GM19025 (cell line): ENCODE measurements around the gene CHCHD10.
A peak's percentile ranks its signal among the peaks of the same experiment; 100 is the strongest.
"Not testable (repeated sequence)": the region's sequence is repeated elsewhere in the genome, so short reads cannot be mapped to it uniquely, and the experiment has no call there.

ENCODE experiments used
- ATAC-seq: cut with Tn5 transposase; IDR thresholded peaks from one replicate; pipeline ENCODE4 v1.9.1; 2021; ENCODE audit warnings: mild to moderate bottlenecking, low read depth, moderate library complexity; ENCODE audit not compliant: unreplicated experiment

The CHCHD10 gene

DNA sequence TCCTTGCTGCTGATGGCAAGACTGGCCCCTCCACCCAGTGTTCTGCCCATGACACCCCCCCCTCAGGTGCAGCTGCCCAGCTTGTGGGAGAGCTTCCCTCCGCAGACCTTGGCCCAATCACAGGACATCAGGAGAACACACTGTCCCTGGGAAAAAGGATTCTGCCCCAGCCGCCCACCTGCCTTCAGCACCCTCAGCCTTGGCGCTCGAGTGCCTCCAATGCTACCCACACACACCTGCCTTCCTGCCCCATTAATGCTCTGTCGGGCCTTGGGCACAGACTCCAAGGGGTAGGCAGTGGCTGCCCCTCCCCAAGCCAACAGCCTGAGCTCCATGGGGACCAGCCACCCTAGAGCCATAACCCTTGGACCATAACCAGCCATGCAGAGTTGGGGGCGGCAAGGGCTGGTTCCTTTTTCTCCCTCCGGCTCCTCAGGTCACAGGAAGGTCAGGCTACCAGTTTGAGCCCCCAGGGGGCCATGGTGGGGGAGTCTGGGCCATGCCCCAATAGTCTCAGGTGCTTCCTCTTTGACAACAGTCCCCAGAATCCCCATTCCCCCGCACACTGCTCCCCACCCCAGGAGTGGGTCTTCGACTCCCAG is 15.6 kb downstream of the CHCHD10 start:
- ATAC-seq = no peak

DNA sequence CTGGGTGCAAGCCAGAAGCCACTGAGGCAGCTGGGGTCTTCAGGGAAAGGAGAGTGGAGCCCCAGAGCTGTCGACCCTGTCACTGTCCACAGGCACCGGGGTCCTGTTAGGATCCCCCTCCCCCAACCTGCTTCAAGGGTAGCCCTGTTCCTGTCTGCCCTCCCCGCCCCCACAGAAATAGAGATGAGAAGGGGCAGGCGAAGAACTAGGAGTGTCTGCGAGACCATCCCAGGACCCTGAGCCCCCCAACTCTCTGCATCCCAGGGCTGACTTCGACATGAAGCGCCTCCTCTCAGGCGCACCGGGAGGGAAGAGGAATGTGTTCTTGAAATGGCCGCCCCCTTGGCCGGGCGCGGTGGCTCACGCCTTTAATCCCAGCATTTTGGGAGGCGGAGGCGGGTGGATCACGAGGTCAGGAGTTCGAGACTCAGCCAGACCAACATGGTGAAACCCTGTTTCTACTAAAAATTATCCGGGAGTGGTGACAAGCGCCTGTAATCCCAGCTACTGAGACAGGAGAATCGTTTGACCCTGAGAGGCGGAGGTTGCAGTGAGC is 16.3 kb downstream of the CHCHD10 start:
- no peak for ATAC-seq

DNA sequence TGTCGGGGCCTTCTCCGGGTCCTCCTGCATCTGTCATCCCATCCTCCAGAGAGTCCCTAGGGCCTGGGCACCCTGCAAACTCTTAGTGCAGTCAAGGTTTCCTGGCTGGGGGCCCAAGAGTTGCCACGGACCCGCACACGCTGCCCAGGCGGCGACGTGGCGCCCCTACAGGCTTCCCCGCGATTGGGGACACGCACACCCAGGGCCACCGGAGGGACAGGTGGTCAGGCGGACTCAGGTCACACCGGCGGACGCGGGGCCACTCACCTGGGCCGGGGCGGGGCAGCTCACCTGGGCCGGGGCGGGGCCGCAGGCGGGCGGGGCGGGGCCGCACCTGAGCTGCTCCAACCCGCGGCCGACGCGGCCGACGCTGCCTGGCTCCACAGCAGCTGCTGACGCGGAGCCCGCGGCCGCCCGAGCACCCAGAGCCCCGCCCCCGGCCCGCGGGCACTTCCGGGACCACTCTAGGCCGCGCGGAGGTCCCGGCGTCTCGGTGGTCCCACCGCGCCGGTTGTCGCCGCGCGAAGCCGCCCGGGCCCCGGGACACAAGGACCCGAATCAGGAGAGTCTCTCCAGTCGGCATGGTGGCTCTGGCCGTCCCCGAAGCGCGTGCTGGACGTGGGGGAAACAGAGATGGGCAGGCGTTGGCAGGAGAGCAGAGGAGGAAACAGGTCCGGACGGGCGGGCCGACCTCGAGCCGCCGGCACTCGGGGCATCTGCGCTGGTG is 16.9 kb downstream of the CHCHD10 start, which contains the start of gene ZNF70:
TSS of gene ZNF70 (minus strand) at position 399 of the 727 bp plus-strand sequence. CDS start 5,972 bp downstream, outside the sequence.
- ATAC-seq = peak; percentile 84

- ATAC-seq = no peak
Observed at GRCh38 chr22:23750367-23750713, 17.4 kb downstream of the CHCHD10 start.

DNA sequence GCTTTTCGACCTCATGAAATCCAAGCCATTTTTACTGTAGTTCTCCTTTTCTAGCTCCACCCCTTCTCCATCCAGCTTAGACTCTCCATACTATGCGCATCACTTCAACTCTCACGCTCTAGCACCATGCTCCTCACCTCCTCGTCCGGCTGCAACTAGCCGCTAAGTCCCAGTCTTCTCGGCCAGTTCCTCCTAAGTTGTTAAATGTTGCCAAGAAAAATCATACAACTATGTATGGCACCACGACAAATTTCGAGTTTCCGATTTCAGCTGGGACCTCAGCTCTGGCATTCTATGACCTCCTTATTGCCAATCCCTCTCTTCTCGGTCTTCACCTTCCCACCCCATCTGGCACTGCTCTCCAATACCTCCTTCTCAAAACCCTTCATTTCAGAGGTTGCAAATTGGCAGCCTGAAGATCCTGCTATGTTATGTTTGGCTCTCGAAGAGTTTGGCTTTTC is 17.9 kb downstream of the CHCHD10 start:
- no peak for ATAC-seq

- no peak for ATAC-seq
Observed at GRCh38 chr22:23745791-23746190, 22.0 kb downstream of the CHCHD10 start.

DNA sequence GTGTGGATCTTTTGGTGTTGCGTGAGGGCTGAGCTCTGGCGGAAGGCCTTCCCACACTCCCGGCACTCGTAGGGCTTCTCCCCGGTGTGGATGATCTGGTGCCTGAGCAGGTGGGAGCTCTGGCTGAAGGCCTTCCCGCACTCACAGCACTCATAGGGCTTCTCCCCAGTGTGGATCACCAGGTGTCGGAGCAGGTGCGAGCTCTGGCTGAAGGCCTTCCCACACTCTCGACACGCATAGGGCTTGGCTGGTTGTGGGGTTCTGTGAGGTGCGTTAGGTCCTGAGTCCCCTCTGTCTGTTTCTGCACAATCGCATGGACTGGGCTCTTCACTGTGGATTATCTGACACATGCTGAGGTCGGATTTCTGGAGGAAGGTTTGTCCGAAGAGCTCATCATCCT is 23.3 kb downstream of the CHCHD10 start:
- no peak for ATAC-seq

- ATAC-seq = no peak
Observed at GRCh38 chr22:23744001-23744400, 23.8 kb downstream of the CHCHD10 start.

DNA sequence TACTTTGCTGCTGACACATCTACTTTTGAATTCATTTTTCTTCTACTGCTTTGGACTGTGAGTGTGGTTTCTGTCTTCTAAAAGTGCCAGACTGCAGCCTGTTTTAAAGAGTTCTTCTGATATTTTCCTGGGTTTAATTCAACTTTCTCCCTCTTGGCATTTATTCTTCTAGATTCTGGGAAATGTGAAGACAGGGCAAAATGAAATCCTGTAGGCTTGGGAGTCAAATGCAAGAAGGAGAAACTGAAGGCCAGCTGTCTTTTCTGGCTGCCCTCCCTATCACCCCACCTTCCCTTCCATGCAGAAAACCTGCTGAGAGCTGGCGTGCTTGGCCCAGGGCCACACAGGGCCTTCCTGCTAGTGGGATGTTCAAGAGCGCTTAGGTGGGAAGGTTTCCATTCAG is 24.5 kb downstream of the CHCHD10 start:
- ATAC-seq = no peak

DNA sequence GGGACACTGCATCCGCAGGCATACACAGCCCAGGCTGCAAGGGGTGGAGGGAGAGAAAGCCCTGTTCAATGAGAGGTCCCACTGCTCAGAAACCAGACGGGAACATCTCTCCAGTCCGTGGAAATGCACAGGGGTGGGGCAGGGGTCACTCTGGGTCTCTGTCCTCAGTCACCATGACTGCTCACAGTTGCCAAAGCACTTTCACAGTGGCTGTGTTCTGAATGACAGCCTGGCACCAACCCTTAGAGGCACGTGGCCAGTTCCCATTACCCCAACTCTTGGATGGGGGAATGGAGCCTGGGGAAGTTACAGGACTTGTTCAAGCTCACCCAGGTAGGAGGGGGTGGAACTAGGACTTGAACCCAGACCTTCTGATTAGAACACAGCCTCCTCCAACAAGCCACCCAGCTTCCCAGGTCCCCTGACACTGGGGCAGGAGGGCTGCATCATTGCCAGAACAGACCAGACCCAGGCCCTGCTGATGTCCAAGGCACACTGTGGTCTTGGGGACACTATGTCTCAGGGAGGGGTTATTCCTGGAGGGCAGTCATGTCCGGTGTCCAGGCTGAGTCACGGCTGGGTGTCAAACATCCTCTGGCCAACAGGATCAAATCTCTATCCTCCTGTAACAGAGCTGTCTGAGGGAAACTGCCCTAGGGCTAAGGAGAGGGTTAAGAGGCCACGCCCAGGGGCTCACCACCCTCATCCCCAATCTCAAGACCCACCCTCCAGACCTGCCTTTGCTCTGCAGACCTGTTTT is 25.1 kb downstream of the CHCHD10 start:
- ATAC-seq = no peak

GRCh38 chr22:23737696-23738095 is 30.1 kb downstream of the CHCHD10 start:
- no peak for ATAC-seq

DNA sequence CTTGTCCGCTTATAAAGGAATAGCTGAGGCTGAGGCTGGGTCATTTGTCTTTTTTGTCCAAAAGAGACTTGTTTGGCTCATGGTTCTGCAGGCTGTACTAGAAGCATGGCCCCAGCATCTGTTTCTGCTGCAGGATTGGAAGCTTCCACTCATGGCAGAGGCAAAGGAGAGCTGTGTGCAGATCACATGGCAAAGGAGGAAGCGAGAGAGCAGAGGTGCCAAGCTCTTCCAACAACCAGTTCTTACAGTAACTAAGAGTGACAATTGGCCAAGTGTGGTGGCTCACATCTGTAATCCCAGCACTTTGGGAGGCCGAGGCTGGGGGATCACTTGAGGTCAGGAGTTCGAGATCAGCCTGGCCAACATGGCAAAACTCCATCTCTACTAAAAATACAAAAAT is 39.7 kb downstream of the CHCHD10 start:
- not testable (repeated sequence) for ATAC-seq

DNA sequence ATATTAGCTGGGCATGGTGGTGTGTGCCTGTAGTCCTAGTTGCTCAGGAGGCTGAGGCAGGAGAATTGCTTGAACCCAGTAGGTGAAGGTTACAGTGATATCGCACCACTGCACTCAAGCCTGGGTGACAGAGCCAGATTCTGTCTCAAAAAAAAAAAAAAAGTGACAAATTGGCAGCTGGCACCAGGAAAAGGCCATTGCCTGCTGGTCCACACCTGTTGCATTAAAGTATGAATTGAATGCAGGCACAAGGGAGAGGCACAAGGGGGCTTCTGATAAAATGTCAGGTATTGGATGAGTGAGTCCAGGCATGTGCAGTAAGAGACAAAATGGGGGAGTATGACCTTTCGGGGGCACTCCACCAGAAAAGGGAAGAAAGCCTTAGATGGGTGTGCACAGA is 45.0 kb downstream of the CHCHD10 start:
- no peak for ATAC-seq

DNA sequence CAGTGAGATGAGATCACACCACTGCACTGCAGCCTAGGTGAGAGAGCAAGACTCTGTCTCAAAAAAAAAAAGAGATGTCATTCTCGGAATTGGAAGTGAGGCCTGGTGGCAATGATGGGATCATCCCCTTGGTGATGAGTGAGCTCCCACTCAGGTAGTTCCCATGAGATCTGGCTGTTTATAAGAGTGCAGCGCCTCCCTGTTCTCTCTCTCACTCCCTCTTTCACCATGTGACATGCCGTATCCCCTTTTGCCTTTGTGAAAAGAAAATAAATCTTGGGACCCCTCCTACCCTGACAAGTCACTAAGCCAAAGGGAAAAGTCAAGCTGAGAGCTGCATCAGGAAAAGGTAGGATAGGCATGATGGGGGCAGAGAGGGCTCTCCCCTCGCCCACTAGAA is 45.6 kb downstream of the CHCHD10 start:
- ATAC-seq = no peak

- no peak for ATAC-seq
Observed at GRCh38 chr22:23720855-23721254, 46.9 kb downstream of the CHCHD10 start.

DNA sequence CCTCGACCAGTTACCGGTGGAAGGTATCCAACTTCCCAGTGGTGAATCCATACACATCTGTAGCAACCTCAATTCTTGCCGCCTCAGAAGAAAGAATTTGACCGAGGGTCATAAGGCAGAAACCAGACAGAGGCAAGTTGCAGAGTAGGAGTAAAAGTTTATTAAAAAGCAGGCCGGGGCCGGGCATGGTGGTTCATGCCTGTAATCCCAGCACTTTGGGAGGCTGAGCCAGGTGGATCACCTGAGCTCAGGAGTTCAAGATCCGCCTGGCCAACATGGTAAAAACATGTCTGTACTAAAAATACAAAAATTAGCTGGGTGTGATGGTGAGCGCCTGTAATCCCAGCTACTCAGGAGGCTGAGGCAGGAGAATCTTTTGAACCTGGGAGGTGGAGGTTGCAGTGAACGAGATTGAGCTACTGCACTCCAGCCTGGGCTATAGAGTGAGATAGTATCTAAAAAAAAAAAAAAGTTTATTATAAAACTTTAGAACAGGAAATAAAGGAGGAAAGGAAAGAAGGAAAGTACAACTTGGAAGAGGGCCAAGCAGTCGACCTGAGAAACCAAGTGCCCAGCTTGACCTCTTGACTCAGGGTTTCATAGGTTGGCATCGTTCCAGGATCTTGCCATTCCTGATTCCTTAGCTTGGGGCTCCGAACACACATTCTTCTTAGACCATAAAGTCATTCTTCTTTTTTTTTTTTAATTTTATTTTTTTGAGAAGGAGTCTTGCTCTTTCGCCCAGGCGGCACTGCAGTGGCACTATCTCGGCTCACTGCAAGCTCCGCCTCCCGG is 49.2 kb downstream of the CHCHD10 start:
- no peak for ATAC-seq

DNA sequence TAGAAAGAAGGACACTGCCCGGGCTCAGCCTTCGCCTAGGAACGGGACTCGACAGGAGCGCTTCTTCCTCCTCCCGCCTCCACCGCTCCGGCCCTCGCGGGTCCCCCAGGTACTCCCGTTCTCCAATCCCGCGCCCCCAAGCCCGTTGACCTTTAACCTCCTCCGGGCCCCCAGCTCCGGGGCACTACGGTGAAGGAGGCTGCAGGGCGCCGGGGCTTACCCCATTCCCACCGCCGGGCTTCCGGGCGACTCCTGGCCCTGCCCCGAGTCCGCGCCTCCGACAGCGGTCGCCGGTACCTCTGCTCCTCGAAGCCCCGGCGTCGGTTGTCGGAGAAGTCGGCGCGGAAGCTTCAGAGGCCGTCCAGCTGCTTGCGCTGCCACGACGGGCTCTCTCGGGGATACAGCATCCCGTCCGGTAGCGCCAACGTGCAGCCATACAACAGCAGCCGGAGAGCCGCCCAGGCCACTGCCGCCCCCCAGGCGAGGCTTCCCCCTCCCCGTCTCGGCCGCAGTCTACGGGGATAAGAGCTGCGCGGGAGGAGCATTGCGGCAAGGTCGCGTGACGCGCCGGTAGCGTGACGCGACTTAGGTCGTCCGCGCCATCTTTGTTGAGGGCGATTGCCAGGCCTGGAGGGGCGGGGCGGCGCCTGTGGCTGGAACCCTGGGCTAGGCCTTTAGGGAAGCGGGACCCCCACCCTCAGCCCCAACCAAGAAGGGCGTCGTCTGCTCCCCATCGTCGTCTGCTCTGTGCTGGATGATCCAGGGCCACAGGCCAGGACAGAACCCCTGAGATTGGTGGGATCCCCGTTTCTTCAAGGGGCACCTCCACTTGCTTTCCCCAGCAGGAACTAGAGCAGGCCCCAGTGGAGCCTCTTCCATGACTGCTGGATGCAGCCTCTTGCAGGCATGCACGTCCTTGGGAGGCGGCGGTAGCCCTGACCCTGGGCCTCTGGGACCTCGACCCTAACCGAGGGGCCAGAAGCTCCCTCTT is 50.7 kb downstream of the CHCHD10 start:
- ATAC-seq = peak; percentile 84
